GM23338 (cell line): ENCODE data around the gene BAHCC1. TPM values are rescaled to one million over a fixed set of nuclear protein-coding genes. Genes with fewer than 3 reads are reported as not detected.
A peak's percentile ranks its signal among the peaks of the same experiment; 100 is the strongest.

Experiments used
- ATAC-seq: fragments of 200-7000 bp; cut with Tn5 transposase; 3 replicates; pipeline ENCODE4 v1.9.1; 2020
- DNase-seq: peaks from one replicate; pipeline ENCODE4 v3.0.0-alpha.2; 2015; ENCODE audit warnings: low spot score
- H2AFZ ChIP-seq: fragments of 200-600 bp; sonication (generic); 2 replicates; pipeline ENCODE4 v1.8.0; 2016; ENCODE audit warnings: antibody characterized with exemption, mild to moderate bottlenecking, moderate library complexity
- H3F3A ChIP-seq: fragments of 200-600 bp; sonication (generic); replicated peaks from 2 replicates; pipeline ENCODE4 v1.8.0; 2017; ENCODE audit warnings: antibody characterized with exemption, mixed run types, low read depth
- H3K27ac ChIP-seq: fragments of 200-600 bp; sonication (generic); 2 replicates; pipeline ENCODE4 v1.6.1; 2016; ENCODE audit warnings: low read depth
- H3K27me3 ChIP-seq: fragments of 200-600 bp; sonication (generic); 2 replicates; pipeline ENCODE4 v1.8.0; 2016; ENCODE audit warnings: mild to moderate bottlenecking, mixed run types, moderate library complexity; ENCODE audit not compliant: insufficient read depth
- H3K36me3 ChIP-seq: fragments of 200-600 bp; sonication (generic); 2 replicates; pipeline ENCODE4 v1.8.0; 2016; ENCODE audit warnings: mild to moderate bottlenecking; ENCODE audit not compliant: insufficient read depth
- H3K4me1 ChIP-seq: fragments of 200-600 bp; sonication (generic); 2 replicates; pipeline ENCODE4 v1.8.0; 2016; ENCODE audit warnings: mild to moderate bottlenecking, moderate library complexity; ENCODE audit not compliant: insufficient read depth
- H3K4me2 ChIP-seq: fragments of 200-600 bp; sonication (generic); 2 replicates; pipeline ENCODE4 v1.7.1; 2017; ENCODE audit warnings: mixed run types
- H3K4me3 ChIP-seq: fragments of 200-600 bp; sonication (generic); 2 replicates; pipeline ENCODE4 v1.6.1; 2016; ENCODE audit warnings: mixed run types
- H3K79me2 ChIP-seq: fragments of 200-600 bp; sonication (generic); replicated peaks from 2 replicates; pipeline ENCODE4 v1.8.0; 2017; ENCODE audit warnings: mild to moderate bottlenecking; ENCODE audit not compliant: insufficient read depth
- H3K9me2 ChIP-seq: fragments of 200-600 bp; sonication (generic); 2 replicates; pipeline ENCODE4 v1.8.0; 2017; ENCODE audit not compliant: insufficient read depth
- H4K20me1 ChIP-seq: fragments of 200-600 bp; sonication (generic); replicated peaks from 2 replicates; pipeline ENCODE4 v1.8.0; 2017; ENCODE audit warnings: mild to moderate bottlenecking; ENCODE audit not compliant: insufficient read depth
- H3K27ac Mint-ChIP-seq: 2 replicates; pipeline ENCODE4 v1.8.0; 2020; ENCODE audit warnings: inconsistent platforms, mild to moderate bottlenecking, moderate library complexity, mixed read lengths
- H3K27me3 Mint-ChIP-seq: 3 replicates; pipeline ENCODE4 v1.8.0; 2022; ENCODE audit warnings: low read depth, mild to moderate bottlenecking, moderate library complexity, mixed read lengths, inconsistent platforms; ENCODE audit not compliant: insufficient read depth, poor library complexity
- H3K36me3 Mint-ChIP-seq: 3 replicates; pipeline ENCODE4 v1.8.0; 2021; ENCODE audit warnings: low read depth, mild to moderate bottlenecking, inconsistent platforms, moderate library complexity, mixed read lengths
- H3K4me1 Mint-ChIP-seq: 3 replicates; pipeline ENCODE4 v1.8.0; 2020; ENCODE audit warnings: mild to moderate bottlenecking, inconsistent platforms, mixed read lengths
- H3K4me3 Mint-ChIP-seq: 3 replicates; pipeline ENCODE4 v1.8.0; 2021; ENCODE audit warnings: moderate library complexity, mild to moderate bottlenecking, inconsistent platforms, mixed read lengths
- H3K9me3 Mint-ChIP-seq: 3 replicates; pipeline ENCODE4 v1.8.0; 2020; ENCODE audit warnings: moderate library complexity, mild to moderate bottlenecking, inconsistent platforms, mixed read lengths
- CREB1 ChIP-seq: fragments of 250-450 bp; sonication (Bioruptor Pico); IDR thresholded peaks from 2 replicates; pipeline ENCODE4 v1.5.0; 2020; ENCODE audit warnings: low read depth, mild to moderate bottlenecking, moderate library complexity
- EZH2 ChIP-seq: fragments of 200-600 bp; sonication (generic); IDR thresholded peaks from one replicate; pipeline ENCODE4 v1.8.0; 2017; ENCODE audit warnings: antibody characterized with exemption, mild to moderate bottlenecking, low read depth; ENCODE audit not compliant: unreplicated experiment
- EZH2phosphoT487 ChIP-seq: fragments of 200-600 bp; sonication (generic); IDR thresholded peaks from one replicate; pipeline ENCODE4 v1.8.1; 2018; ENCODE audit warnings: antibody characterized with exemption; ENCODE audit not compliant: unreplicated experiment
- JUNB ChIP-seq: IDR thresholded peaks from one replicate; pipeline ENCODE4 v1.6.1; 2016; ENCODE audit warnings: antibody characterized with exemption; ENCODE audit not compliant: unreplicated experiment
- POLR2AphosphoS5 ChIP-seq: IDR thresholded peaks from 2 replicates; pipeline ENCODE4 v1.6.1; 2016; ENCODE audit warnings: antibody characterized with exemption, low read depth
- STAT1 ChIP-seq: IDR thresholded peaks from one replicate; pipeline ENCODE4 v1.6.1; 2016; ENCODE audit warnings: antibody characterized with exemption; ENCODE audit not compliant: unreplicated experiment
- ZNF114 ChIP-seq: fragments of 250-450 bp; sonication (Bioruptor Pico); IDR thresholded peaks from 2 replicates; pipeline ENCODE4 v1.5.0; 2020; ENCODE audit warnings: mild to moderate bottlenecking, moderate library complexity
- polyA plus RNA-seq: library from polyadenylated mRNA; unstranded; fragments of >200 nt; fragmentation: Nextera tagmentation; extraction: Ambion mirVana; gene quantifications from 2 replicates; pipeline ENCODE4 v1.2.1, GENCODE V29; 2016
- total RNA-seq: library from RNA; depleted of rRNA; stranded (reverse); fragments of >200 nt; shearing (Covaris generic); gene quantifications from 2 replicates; pipeline ENCODE4 v1.2.3, GENCODE V29; 2014

The BAHCC1 gene
- total and polyA plus RNA-seq, 2 experiments from 2014 or later, result 0.24 to 1.1 TPM

- TF ChIP-seq CREB1, result 0 out of 2 replicates have a peak, but pooled peaks have one; percentile 11
- peak; percentile 78 for TF ChIP-seq EZH2
- no peak for TF ChIP-seq POLR2AphosphoS5
Measured at GRCh38 chr17:81397314-81398175, 2.3 kb downstream of the BAHCC1 start (continued).

- H2AFZ ChIP-seq, result no peak overlapping the region
- peaks cover 48% of the 10 kb centered on the region for H3K4me1 ChIP-seq
- H3K4me3 ChIP-seq, result peak overlapping the region; percentile 65
- peaks cover 3% of the 10 kb centered on the region; the same call in 1 of the 3 replicates for H3K9me3 Mint-ChIP-seq
- no peaks in the 10 kb centered on the region for H4K20me1 ChIP-seq
- H3K36me3 ChIP-seq, result no peaks in the 10 kb centered on the region
- H3K27ac Mint-ChIP-seq, result no peak overlapping the region
- H3K36me3 Mint-ChIP-seq, result peaks cover 2% of the 10 kb centered on the region; the same call in 1 of the 3 replicates
- H3F3A ChIP-seq, result peaks cover 14% of the 10 kb centered on the region
- no peaks in the 10 kb centered on the region for H3K79me2 ChIP-seq
- peaks cover 82% of the 10 kb centered on the region for H3K27me3 ChIP-seq
- H3K4me2 ChIP-seq, result peak overlapping the region; percentile 71
- H3K4me1 Mint-ChIP-seq, result peaks cover 56% of the 10 kb centered on the region
- no peak for ATAC-seq
- H3K27me3 Mint-ChIP-seq, result peaks cover 70% of the 10 kb centered on the region
- H3K27ac ChIP-seq, result no peak overlapping the region
- H3K9me2 ChIP-seq, result no peaks in the 10 kb centered on the region
- no peak for TF ChIP-seq JUNB
- peak; percentile 63 for TF ChIP-seq EZH2
- H3K4me3 Mint-ChIP-seq, result peak overlapping the region; percentile 70
- peak; percentile 68 for DNase-seq
Measured at GRCh38 chr17:81398176-81398831, 3.0 kb downstream of the BAHCC1 start.

GRCh38 chr17:81398832-81399411 is 3.7 kb downstream of the BAHCC1 start:
- Histone ChIP-seq H3F3A (peaks cover 14% of the 10 kb centered on the region), H3K4me2 (peak overlapping the region; percentile 71), H3K79me2 (no peaks in the 10 kb centered on the region), H2AFZ (no peak overlapping the region), H3K9me2 (no peaks in the 10 kb centered on the region), H4K20me1 (no peaks in the 10 kb centered on the region), H3K36me3 (no peaks in the 10 kb centered on the region), H3K4me1 (peaks cover 48% of the 10 kb centered on the region), H3K4me3 (peak overlapping the region; percentile 65), H3K27ac (no peak overlapping the region), H3K27me3 (peaks cover 87% of the 10 kb centered on the region)
- Mint-ChIP-seq H3K27ac (no peak overlapping the region), H3K36me3 (peaks cover 2% of the 10 kb centered on the region; the same call in 1 of the 3 replicates), H3K9me3 (peaks cover 3% of the 10 kb centered on the region; the same call in 1 of the 3 replicates), H3K27me3 (peaks cover 72% of the 10 kb centered on the region), H3K4me3 (peak overlapping the region; percentile 70), H3K4me1 (peaks cover 59% of the 10 kb centered on the region)
- no peak for ATAC-seq
- no peak for DNase-seq
- TF ChIP-seq STAT1 (no peak), ZNF114 (no peak), EZH2phosphoT487 (no peak), EZH2 (peak; percentile 94)
